GM18868 (cell line): ENCODE measurements around the gene ACOXL.

Experiments
- ATAC-seq: cut with Tn5 transposase; IDR thresholded peaks from one replicate; pipeline ENCODE4 v1.9.1; 2021; ENCODE audit warnings: mild to moderate bottlenecking, moderate library complexity; ENCODE audit not compliant: unreplicated experiment

Gene ACOXL

GRCh38 chr2:110904779-110905148 is 172.4 kb downstream of the ACOXL start:
- no peak for ATAC-seq

GRCh38 chr2:110905217-110905616 is 172.8 kb downstream of the ACOXL start:
- no peak for ATAC-seq

GRCh38 chr2:110906613-110907298 is 174.4 kb downstream of the ACOXL start:
- no peak for ATAC-seq

GRCh38 chr2:110909501-110909900 is 177.1 kb downstream of the ACOXL start:
- ATAC-seq = no peak

- no peak for ATAC-seq
These were observed 178.1 kb downstream of the ACOXL start for GRCh38 chr2:110910423-110910822.

- ATAC-seq = no peak
These were observed 187.4 kb downstream of the ACOXL start for GRCh38 chr2:110919738-110920137.

GRCh38 chr2:110925479-110925878 is 193.1 kb downstream of the ACOXL start:
- no peak for ATAC-seq

GRCh38 chr2:110927526-110927925 is 195.2 kb downstream of the ACOXL start:
- ATAC-seq = no peak

- ATAC-seq = no peak
These were observed 197.2 kb downstream of the ACOXL start for GRCh38 chr2:110929528-110929927.

- no peak for ATAC-seq
These were observed 199.3 kb downstream of the ACOXL start for GRCh38 chr2:110931648-110932047.

GRCh38 chr2:110933420-110933819 is 201.0 kb downstream of the ACOXL start:
- no peak for ATAC-seq

- ATAC-seq = no peak
These were observed 202.6 kb downstream of the ACOXL start for GRCh38 chr2:110934948-110935347.

- ATAC-seq = no peak
These were observed 208.1 kb downstream of the ACOXL start for GRCh38 chr2:110940376-110940910.

GRCh38 chr2:110941226-110941625 is 208.9 kb downstream of the ACOXL start:
- ATAC-seq = no peak

GRCh38 chr2:110943070-110943634 is 210.8 kb downstream of the ACOXL start:
- no peak for ATAC-seq

- no peak for ATAC-seq
These were observed 214.5 kb downstream of the ACOXL start for GRCh38 chr2:110946902-110947301.

GRCh38 chr2:110948027-110948674 is 215.8 kb downstream of the ACOXL start:
- no peak for ATAC-seq

GRCh38 chr2:110950281-110950680 is 217.9 kb downstream of the ACOXL start:
- no peak for ATAC-seq

GRCh38 chr2:110955045-110955444 is 222.7 kb downstream of the ACOXL start:
- no peak for ATAC-seq

GRCh38 chr2:110955556-110955955 is 223.2 kb downstream of the ACOXL start:
- no peak for ATAC-seq

- ATAC-seq = no peak
These were observed 224.9 kb downstream of the ACOXL start for GRCh38 chr2:110957293-110957692.
